Lung microvascular endothelial cell (primary cell): ENCODE results near the gene RIBC2. TPM values are rescaled to one million over a fixed set of nuclear protein-coding genes. Genes with fewer than 3 reads are reported as not detected.
"Not testable (repeated sequence)": the region's sequence is repeated elsewhere in the genome, so short reads cannot be mapped to it uniquely, and the experiment has no call there.

Experiments
- DNase-seq, 2 donors: peaks; one replicate each; pipeline versions ENCODE4 v3.0.0 to v3.0.0-alpha.2; 2010; ENCODE audit warnings: low read depth in 2 of 2
- total RNA-seq: library from RNA; depleted of rRNA; stranded (reverse); fragments of >200 nt; gene quantifications from 2 replicates; pipeline ENCODE4 v1.2.1, GENCODE V29; 2014

RIBC2 gene
- total RNA-seq, 1 donor from 2014 or later, result 0.20 TPM

- DNase-seq, result no peak
These were observed 34.9 kb downstream of the RIBC2 start for GRCh38 chr22:45448431-45448830.

GRCh38 chr22:45449442-45449841 lies 35.9 kb downstream of the RIBC2 start:
- DNase-seq, result not testable (repeated sequence)

- no peak for DNase-seq
These were observed 36.8 kb downstream of the RIBC2 start for GRCh38 chr22:45450101-45450785.

DNA sequence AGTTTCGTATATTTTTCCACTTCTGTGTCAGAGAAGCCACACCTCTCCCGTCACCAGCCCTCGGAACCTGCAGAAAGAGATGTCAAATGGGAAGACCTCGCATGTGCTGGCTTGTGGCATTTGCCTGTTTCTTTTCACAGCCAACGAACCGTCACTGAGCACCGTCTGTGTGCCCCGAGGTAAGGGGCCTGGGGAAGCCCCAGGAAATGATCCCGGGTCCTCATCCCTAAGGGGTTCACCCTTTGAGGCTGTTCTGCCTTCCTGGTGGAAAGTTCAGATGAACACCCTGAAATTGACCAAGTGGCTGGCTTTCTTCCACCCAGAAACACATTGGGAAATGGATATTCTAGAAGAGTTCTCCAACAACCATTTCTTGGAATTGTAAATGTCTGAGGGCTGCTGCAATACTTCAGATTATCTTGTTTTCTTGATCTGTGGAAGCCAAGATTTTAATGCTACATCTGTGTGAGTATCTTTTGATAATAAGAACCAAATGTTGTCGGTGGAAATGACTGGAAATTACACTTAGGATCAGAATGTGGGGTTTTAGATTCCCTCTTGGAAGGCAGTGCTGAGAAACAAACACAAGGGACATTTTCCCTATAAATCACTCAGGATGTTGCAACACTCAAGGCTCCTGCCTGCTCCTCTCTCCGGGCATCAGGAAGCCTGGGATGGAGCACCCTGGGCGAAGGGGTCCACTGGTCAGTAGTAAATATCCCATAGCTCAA lies 37.6 kb downstream of the RIBC2 start:
- DNase-seq, result no peak

GRCh38 chr22:45451972-45452371 lies 38.5 kb downstream of the RIBC2 start:
- no peak for DNase-seq

GRCh38 chr22:45452565-45453379 lies 39.3 kb downstream of the RIBC2 start:
- DNase-seq, result no peak

GRCh38 chr22:45453764-45454163 lies 40.3 kb downstream of the RIBC2 start:
- DNase-seq, result no peak

- DNase-seq, result no peak
These were observed 40.8 kb downstream of the RIBC2 start for GRCh38 chr22:45454275-45454674.

DNA sequence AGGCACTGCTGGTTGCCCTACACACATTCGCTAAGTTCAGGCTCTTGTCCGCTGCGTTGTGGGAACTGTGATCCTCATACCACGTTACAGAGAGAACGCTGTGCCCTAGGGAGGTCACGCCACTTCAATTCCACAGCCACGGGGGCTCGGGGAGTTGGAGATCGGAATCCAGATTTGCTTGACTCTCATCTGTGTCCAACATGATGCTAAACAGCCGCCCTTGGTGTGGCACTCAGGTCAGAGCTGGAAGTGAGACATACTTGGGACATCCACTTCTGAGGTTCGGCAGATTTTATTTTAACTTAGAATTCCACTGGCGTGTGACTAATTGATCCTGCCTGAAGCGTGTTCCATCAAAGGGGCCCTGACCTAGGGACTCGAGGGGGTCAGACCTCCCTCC lies 41.7 kb downstream of the RIBC2 start:
- DNase-seq, result no peak

DNA sequence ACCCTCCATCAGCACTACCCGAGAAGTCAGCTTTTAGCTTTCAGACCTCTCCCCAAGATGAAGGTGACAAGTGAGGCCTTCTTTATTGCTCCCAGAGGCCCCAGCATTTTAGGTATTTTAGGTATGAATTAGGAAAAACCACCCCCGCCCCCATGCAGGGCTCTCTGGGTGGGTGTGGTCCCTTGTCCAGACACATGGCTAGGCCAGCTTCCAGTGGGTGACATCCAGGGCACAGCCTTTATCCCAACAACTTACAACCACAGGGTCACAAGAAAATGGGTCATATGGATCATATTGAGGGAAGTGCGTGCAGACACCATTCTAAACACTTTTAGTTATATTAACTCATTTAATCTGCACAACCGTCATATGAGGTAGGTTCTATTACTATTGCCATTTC lies 42.1 kb downstream of the RIBC2 start:
- DNase-seq, result no peak

- no peak for DNase-seq
These were observed 43.3 kb downstream of the RIBC2 start for GRCh38 chr22:45456811-45457210.

- no peak for DNase-seq
These were observed 45.0 kb downstream of the RIBC2 start for GRCh38 chr22:45458532-45458931.

DNA sequence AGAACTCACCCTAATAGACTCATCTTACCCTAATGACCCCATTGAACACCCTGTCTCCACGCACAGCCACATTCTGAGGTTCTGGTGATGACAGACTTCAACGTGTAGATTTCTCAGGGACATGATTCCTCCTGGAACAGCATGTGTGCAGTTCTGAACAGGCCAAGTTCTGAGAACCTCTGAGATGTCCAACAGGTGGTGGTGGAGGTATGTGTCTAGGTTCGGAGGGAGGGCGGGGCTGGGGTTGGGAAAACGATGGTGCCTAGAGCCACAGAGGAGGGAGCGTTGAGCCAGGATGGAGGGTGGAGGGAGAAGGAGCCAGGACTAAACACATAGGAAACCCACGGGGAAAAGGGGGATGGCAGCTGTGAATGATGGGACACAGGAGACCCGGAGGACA lies 45.7 kb downstream of the RIBC2 start:
- no peak for DNase-seq

- DNase-seq, result no peak
These were observed 47.0 kb downstream of the RIBC2 start for GRCh38 chr22:45460288-45461109.

GRCh38 chr22:45462034-45462655 lies 48.7 kb downstream of the RIBC2 start:
- no peak for DNase-seq

GRCh38 chr22:45463691-45464090 lies 50.2 kb downstream of the RIBC2 start:
- not testable (repeated sequence) for DNase-seq

- no peak for DNase-seq
These were observed 52.1 kb downstream of the RIBC2 start for GRCh38 chr22:45465633-45466032.

GRCh38 chr22:45468872-45469271 lies 55.4 kb downstream of the RIBC2 start:
- no peak for DNase-seq

GRCh38 chr22:45469281-45470073 lies 56.0 kb downstream of the RIBC2 start:
- DNase-seq, result no peak

DNA sequence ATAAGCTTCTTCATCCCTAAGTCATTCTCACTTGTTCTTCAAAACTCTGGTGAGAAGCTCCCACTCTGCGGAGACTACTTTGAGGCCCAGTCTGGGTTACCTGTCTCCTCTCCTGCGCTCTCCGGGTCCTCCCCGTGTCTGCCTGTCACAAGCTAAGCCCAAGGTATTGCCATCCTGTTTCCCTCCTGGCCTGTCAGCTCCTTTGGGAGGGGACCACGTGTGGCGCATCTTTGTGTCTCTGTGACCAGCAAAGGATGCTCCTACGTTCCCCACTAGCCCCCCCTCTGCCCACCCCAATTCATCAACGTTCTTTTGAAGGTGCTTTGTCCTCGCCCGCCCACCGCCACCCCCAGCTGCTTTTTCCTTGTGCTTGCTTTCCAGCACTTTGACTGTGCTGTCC lies 57.4 kb downstream of the RIBC2 start:
- no peak for DNase-seq
